Neural cell (in vitro differentiated cells): ENCODE measurements around the gene IGF2BP2. TPM values are rescaled to one million over a fixed set of nuclear protein-coding genes. Genes with fewer than 3 reads are reported as not detected.

Experiments used
- H2AFZ ChIP-seq: fragments of 200-600, 300-800 bp; sonication (generic), shearing (Covaris generic); 2 replicates; pipeline ENCODE4 v1.6.0; 2014; ENCODE audit warnings: low read depth, mild to moderate bottlenecking, antibody characterized with exemption, low read length, moderate library complexity
- H3F3A ChIP-seq: fragments of 200-600 bp; shearing (Covaris generic); 2 replicates; pipeline ENCODE4 v1.6.1; 2016; ENCODE audit warnings: mild to moderate bottlenecking, moderate library complexity, mixed read lengths, antibody characterized with exemption, low read length; ENCODE audit not compliant: insufficient read depth, poor library complexity, severe bottlenecking
- H3K27ac ChIP-seq: fragments of 200-600, 300-800 bp; sonication (generic), shearing (Covaris generic); 2 replicates; pipeline ENCODE4 v1.5.1; 2014; ENCODE audit warnings: mild to moderate bottlenecking, low read length, moderate library complexity
- H3K27me3 ChIP-seq: fragments of 300-800, 200-600 bp; sonication (generic), shearing (Covaris generic); 2 replicates; pipeline ENCODE4 v1.6.0; 2014; ENCODE audit warnings: mild to moderate bottlenecking, low read depth, low read length, moderate library complexity; ENCODE audit not compliant: insufficient read depth
- H3K36me3 ChIP-seq: fragments of 300-800, 200-600 bp; sonication (generic), shearing (Covaris generic); 2 replicates; pipeline ENCODE4 v1.5.1; 2014; ENCODE audit warnings: mild to moderate bottlenecking, antibody characterized with exemption, low read length, moderate library complexity; ENCODE audit not compliant: insufficient read depth
- H3K4me2 ChIP-seq: fragments of 300-800, 200-600 bp; sonication (generic), shearing (Covaris generic); 2 replicates; pipeline ENCODE4 v1.6.0; 2014; ENCODE audit warnings: mild to moderate bottlenecking, low read length
- H3K4me3 ChIP-seq: fragments of 300-800, 200-600 bp; sonication (generic), shearing (Covaris generic); 2 replicates; pipeline ENCODE4 v1.5.1; 2014; ENCODE audit warnings: mild to moderate bottlenecking, low read length, moderate library complexity
- H3K79me2 ChIP-seq: fragments of 200-600 bp; shearing (Covaris generic); replicated peaks from 2 replicates; pipeline ENCODE4 v1.6.0; 2014; ENCODE audit warnings: mild to moderate bottlenecking, low read length, moderate library complexity; ENCODE audit not compliant: insufficient read depth
- H3K9ac ChIP-seq: fragments of 300-800, 200-600 bp; sonication (generic), shearing (Covaris generic); 2 replicates; pipeline ENCODE4 v1.6.1; 2016; ENCODE audit warnings: mild to moderate bottlenecking, low read length, mixed read lengths
- H3K9me2 ChIP-seq: fragments of 200-600 bp; shearing (Covaris generic); 2 replicates; pipeline ENCODE4 v1.6.1; 2016; ENCODE audit warnings: mild to moderate bottlenecking, low read length, mixed read lengths; ENCODE audit not compliant: insufficient read depth
- H3K9me3 ChIP-seq: fragments of 200-600, 300-800 bp; sonication (generic), shearing (Covaris generic); 2 replicates; pipeline ENCODE4 v1.6.1; 2016; ENCODE audit warnings: mild to moderate bottlenecking, mixed run types, low read length, moderate library complexity, mixed read lengths
- H4K20me1 ChIP-seq: fragments of 200-600 bp; shearing (Covaris generic); 2 replicates; pipeline ENCODE4 v1.6.1; 2016; ENCODE audit warnings: mild to moderate bottlenecking, mixed run types; ENCODE audit not compliant: insufficient read depth
- CTCF ChIP-seq: fragments of 450-650 bp; IDR thresholded peaks from 2 replicates; pipeline ENCODE4 v1.5.1; 2014; ENCODE audit warnings: antibody characterized with exemption, mild to moderate bottlenecking, moderate library complexity; ENCODE audit not compliant: poor library complexity, severe bottlenecking
- EP300 ChIP-seq: fragments of 450-650 bp; conservative IDR thresholded peaks from 2 replicates; pipeline ENCODE4 v1.6.1; 2014; ENCODE audit warnings: antibody characterized with exemption, mild to moderate bottlenecking, moderate library complexity; ENCODE audit not compliant: poor library complexity, severe bottlenecking
- EZH2 ChIP-seq: fragments of 200-600, 300-800 bp; shearing (Covaris generic), sonication (generic); IDR thresholded peaks from 2 replicates; pipeline ENCODE4 v1.6.1; 2014; ENCODE audit warnings: antibody characterized with exemption, low read length, borderline replicate concordance, mild to moderate bottlenecking; ENCODE audit not compliant: insufficient read depth, poor library complexity, severe bottlenecking
- MXI1 ChIP-seq: fragments of 450-650 bp; conservative IDR thresholded peaks from 2 replicates; pipeline ENCODE4 v1.6.1; 2014; ENCODE audit warnings: antibody characterized with exemption, mild to moderate bottlenecking; ENCODE audit not compliant: poor library complexity, severe bottlenecking
- POLR2AphosphoS5 ChIP-seq: IDR thresholded peaks from 2 replicates; pipeline ENCODE4 v1.6.1; 2012
- RAD21 ChIP-seq: fragments of 450-650 bp; conservative IDR thresholded peaks from 2 replicates; pipeline ENCODE4 v1.6.1; 2014; ENCODE audit warnings: antibody characterized with exemption, mild to moderate bottlenecking, moderate library complexity
- REST ChIP-seq: IDR thresholded peaks from 2 replicates; pipeline ENCODE4 v1.6.1; 2012; ENCODE audit warnings: borderline replicate concordance
- SMC3 ChIP-seq: fragments of 450-650 bp; conservative IDR thresholded peaks from 2 replicates; pipeline ENCODE4 v1.6.1; 2014; ENCODE audit warnings: antibody characterized with exemption, mild to moderate bottlenecking, moderate library complexity; ENCODE audit not compliant: poor library complexity
- TAF1 ChIP-seq: IDR thresholded peaks from 2 replicates; pipeline ENCODE4 v1.6.1; 2012; ENCODE audit warnings: low read depth
- polyA plus RNA-seq: library from polyadenylated mRNA; depleted of rRNA; stranded (reverse); fragments of >200 nt; gene quantifications from 2 replicates; pipeline ENCODE4 v1.2.3, GENCODE V29; 2014

The IGF2BP2 gene
- polyA plus RNA-seq, 1 donor from 2014 or later = 46.6 TPM

GRCh38 chr3:185708392-185708791 lies 116.5 kb downstream of the IGF2BP2 start:
- no peaks in the 10 kb centered on the region for H3K9me3 ChIP-seq
- no peak overlapping the region for H3K4me2 ChIP-seq
- H3K9ac ChIP-seq = no peak overlapping the region
- H3K79me2 ChIP-seq = peaks cover 78% of the 10 kb centered on the region
- no peak overlapping the region for H2AFZ ChIP-seq
- no peaks in the 10 kb centered on the region for H3K36me3 ChIP-seq
- peaks cover 12% of the 10 kb centered on the region for H4K20me1 ChIP-seq
- no peak overlapping the region for H3K4me3 ChIP-seq
- H3F3A ChIP-seq = no peaks in the 10 kb centered on the region
- H3K27me3 ChIP-seq = no peaks in the 10 kb centered on the region
- TF ChIP-seq REST (no peak), POLR2AphosphoS5 (no peak), TAF1 (no peak), SMC3 (no peak), EZH2 (no peak)
- H3K27ac ChIP-seq = no peak overlapping the region
- H3K9me2 ChIP-seq = no peaks in the 10 kb centered on the region

GRCh38 chr3:185705498-185705897 lies 119.3 kb downstream of the IGF2BP2 start:
- no peak overlapping the region for H2AFZ ChIP-seq
- no peak overlapping the region for H3K27ac ChIP-seq
- no peaks in the 10 kb centered on the region for H3K9me2 ChIP-seq
- no peaks in the 10 kb centered on the region for H3F3A ChIP-seq
- peaks cover 18% of the 10 kb centered on the region for H4K20me1 ChIP-seq
- no peaks in the 10 kb centered on the region for H3K27me3 ChIP-seq
- TF ChIP-seq MXI1 (no peak), POLR2AphosphoS5 (no peak), CTCF (no peak), SMC3 (no peak), RAD21 (no peak), EP300 (no peak), REST (no peak), TAF1 (no peak), EZH2 (no peak)
- no peak overlapping the region for H3K4me3 ChIP-seq
- no peak overlapping the region for H3K9ac ChIP-seq
- peaks cover 79% of the 10 kb centered on the region for H3K79me2 ChIP-seq
- no peaks in the 10 kb centered on the region for H3K36me3 ChIP-seq
- no peak overlapping the region for H3K4me2 ChIP-seq
- no peaks in the 10 kb centered on the region for H3K9me3 ChIP-seq
